Suppressor macrophage treated with lipopolysaccharide for 1 hour (primary cell): ENCODE data around the gene CCT3.

Experiments used
- DNase-seq, 3 donors: peaks; one replicate each; pipeline ENCODE4 v3.0.0-alpha.2; 2020 to 2022

CCT3 gene

DNA sequence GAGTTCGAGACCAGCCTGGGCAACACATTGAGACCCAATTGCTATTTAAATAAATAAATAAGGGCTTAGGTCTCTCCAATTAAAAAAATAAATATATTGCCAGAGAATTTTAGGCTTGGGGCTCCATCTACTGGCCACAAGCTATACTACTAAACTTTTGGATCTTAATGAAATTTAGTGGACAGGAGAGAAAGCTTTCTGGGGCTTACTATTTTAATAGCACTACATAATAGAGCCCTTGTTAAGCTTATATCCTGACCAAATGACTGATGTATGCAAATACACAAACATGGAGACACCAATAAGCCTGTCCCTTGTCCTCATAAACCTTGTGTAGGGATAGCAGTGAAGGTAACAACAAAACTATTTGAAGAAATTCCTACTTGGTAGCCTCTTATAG is 18.4 kb downstream of the CCT3 start:
- DNase-seq = peak; percentile 50 to 64 (median 59)

DNA sequence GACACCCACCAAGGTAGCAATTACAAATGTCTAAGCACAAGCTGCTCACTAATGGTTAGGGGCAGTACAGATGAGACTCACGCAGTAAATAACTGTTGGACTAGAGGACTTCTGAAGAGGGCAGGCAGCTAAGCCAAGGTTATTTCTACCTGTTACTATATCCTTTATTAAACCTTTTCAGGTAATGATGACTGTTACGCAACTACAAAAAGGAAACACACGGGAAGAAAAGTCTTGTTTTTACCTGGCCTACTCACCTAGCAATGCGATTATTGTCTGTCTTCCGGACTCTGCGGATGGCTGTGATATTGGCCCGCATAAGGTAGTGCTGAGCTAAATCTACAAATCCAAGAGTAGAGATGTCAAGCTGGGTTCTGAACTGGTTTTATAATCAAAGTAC is 21.2 kb downstream of the CCT3 start:
- no peak for DNase-seq

- peak in 2 of 3 donors; percentile 11 to 16 for DNase-seq
Measured at GRCh38 chr1:156310962-156311361, 27.1 kb downstream of the CCT3 start.

DNA sequence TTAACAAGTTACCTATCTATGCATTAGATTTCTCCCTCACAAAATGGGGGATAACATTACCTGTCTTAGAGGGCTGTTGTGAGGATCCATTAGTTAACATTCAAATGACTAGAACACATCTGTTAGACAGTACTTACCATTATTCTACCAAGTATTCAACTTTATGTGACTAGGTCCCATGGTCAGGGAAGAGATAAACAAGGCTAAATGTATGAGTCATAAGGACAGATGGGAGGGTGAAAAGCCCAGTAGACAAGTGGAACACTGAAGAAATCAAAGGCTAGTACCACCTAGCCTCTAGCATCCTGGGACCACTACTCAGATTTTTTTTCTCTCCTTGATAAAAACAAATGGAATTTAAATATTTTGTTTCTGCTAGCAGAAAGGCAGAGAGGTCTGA is 30.0 kb downstream of the CCT3 start:
- no peak for DNase-seq

- DNase-seq = no peak
Measured at GRCh38 chr1:156305215-156305614, 32.9 kb downstream of the CCT3 start.

DNA sequence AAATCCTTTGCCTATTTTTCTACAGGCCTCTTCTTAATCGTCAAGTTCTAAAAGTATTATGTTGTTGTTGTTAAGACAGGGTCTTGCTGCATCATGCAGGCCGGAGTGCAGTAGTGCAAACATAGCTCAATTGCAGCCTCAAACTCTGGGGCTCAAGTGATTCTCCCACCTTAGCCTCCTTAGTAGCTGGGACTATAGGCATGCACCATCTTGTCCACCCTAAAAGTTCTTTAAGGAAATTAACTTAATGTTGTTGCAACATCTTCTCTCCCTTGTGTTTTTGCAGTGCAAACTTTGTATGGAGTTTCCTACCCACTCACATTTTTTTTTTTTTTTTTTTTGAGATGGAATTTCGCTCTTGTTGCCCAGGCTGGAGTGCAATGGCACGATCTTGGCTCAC is 34.9 kb downstream of the CCT3 start:
- no peak for DNase-seq

DNA sequence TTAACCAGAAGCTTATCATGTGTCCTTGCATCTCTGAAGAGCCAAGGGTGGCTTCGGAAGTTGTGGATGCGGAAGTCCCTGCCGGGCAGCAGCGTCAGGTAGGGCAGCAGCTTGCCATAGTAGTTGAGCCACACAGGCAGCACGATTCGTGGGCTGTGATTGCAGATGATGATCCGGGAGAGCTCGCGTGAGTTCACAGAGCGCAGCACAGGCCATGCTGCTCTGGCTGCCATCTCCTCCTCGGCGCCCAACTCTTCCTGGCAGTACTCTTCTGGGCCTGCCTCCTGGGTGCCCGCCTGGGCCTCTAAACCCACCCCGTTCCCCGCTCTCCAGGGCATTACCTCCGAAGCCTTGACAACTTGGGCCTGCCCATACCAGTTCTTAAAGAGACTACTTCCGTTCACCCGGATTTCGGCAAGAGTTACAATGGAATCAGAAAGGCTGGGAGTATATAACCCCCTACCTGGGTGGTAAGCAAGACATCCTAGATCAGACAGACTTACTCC is 39.2 kb downstream of the CCT3 start, which contains the start of gene VHLL:
Gene VHLL, minus strand, starts transcription at position 456 of the 506 bp plus-strand sequence. Its CDS starts 118 bp downstream, at position 338.
- DNase-seq = no peak

- peak; percentile 69 to 74 (median 71) for DNase-seq
Measured at GRCh38 chr1:156295391-156295947, 42.6 kb downstream of the CCT3 start, which contains the start of gene GLMP. TSS of gene GLMP (minus strand) at chr1:156295679. CDS start at chr1:156295645, 34 bp downstream.

GRCh38 chr1:156293895-156294294 is 44.2 kb downstream of the CCT3 start:
- no peak for DNase-seq

DNA sequence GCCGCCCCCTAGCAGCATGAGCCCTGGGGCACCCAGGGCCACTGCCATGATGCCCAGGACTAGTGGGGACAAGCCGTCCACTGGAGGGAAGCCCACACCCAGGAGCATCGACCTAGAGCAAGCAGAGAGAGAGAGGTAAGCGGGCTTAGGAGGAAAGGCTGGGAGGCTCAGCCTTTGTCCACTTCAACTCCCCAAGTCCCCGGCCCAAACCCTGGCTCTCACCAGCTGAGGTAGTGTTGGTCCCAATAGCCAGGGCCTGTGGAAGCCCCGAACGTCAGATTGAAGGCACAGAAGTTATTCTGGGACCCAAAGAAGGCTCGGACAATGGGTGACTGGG is 45.0 kb downstream of the CCT3 start:
- no peak for DNase-seq

DNA sequence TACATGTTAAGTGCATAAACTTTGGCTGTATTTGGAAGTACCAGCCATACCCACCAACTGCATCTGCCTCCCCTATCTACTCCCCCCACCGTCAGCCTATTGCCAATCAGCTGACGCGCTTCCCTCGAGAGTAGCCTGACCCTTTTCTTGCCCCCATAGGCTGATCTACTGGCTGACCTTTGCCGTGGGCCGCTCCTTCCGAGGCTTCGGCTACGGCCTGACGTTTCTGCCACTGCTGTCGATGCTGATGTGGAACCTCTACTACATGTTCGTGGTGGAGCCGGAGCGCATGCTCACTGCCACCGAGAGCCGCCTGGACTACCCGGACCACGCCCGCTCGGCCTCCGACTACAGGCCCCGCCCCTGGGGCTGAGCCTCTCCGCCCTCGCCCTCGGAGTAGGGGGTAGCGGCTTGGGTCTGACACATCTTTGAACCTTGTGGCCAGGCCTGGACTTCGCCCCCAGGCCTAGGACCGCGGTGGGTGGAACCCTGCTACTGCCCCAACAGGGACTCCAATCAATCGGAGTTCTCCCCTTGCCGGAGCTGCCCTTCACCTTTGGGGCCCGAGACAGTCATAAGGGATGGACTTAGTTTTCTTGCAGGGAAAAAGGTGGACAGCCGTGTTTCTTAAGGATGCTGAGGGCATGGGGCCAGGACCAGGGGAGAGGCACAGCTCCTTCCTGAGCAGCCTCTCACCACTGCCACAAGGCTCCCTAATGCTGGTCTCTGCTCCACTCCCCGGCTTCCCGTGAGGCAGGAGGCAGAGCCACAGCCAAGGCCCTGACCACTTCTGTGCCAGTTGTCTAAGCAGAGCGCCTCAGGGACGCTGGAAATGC is 46.6 kb downstream of the CCT3 start:
- peak; percentile 83 to 89 (median 83) for DNase-seq

GRCh38 chr1:156289857-156290256 is 48.2 kb downstream of the CCT3 start:
- DNase-seq = no peak

- no peak for DNase-seq
Measured at GRCh38 chr1:156286061-156286460, 52.0 kb downstream of the CCT3 start.

DNA sequence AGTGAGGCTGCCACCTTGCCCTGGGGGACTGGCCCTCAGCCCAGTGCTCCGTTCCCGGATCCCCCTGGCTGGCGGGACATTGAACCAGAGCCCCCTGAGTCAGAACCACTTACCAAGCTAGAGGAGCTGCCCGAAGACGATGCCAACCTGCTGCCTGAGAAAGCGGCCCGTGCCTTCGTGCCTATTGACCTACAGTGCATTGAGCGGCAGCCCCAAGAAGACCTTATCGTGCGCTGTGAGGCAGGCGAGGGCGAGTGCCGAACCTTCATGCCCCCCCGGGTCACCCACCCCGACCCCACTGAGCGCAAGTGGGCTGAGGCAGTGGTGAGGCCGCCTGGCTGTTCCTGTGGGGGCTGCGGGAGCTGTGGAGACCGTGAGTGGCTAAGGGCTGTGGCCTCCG is 52.7 kb downstream of the CCT3 start:
- DNase-seq = no peak

- peak; percentile 59 to 70 (median 67) for DNase-seq
Measured at GRCh38 chr1:156284757-156285156, 53.3 kb downstream of the CCT3 start.

GRCh38 chr1:156284112-156284511 is 54.0 kb downstream of the CCT3 start, which contains the start of gene TMEM79:
TSS of gene TMEM79 (plus strand) at chr1:156284325. CDS start at chr1:156285227, 902 bp downstream.
- no peak for DNase-seq

- DNase-seq = peak; percentile 37 to 56 (median 44)
Measured at GRCh38 chr1:156283521-156283920, 54.6 kb downstream of the CCT3 start.

GRCh38 chr1:156282479-156283222 is 55.4 kb downstream of the CCT3 start, which contains the start of gene SMG5:
TSS of gene SMG5 (minus strand) at chr1:156282825. CDS start at chr1:156282680, 145 bp downstream.
- DNase-seq = peak; percentile 98 to 100 (median 99)

- peak; percentile 79 to 83 (median 82) for DNase-seq
Measured at GRCh38 chr1:156281693-156282478, 56.2 kb downstream of the CCT3 start.

DNA sequence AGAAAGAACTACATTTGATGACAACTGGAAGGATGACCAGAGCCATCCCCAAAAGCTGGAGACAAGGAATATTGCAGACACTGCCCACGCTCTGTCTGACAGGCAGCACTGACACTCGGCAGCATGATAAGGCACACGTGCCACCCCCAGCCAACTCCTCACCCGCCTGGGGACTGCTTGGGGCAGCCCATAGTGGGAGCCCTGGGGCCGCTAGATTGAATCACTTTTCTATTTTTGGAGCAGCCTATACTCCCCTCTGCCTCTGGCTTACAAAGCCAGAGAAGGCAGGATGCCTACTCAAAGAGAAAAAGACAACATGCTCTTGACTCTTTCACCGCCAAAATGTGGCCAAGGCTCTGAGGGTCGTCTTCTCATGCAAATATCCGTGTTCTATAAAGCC is 56.8 kb downstream of the CCT3 start:
- DNase-seq = peak; percentile 87 to 92 (median 92)

DNA sequence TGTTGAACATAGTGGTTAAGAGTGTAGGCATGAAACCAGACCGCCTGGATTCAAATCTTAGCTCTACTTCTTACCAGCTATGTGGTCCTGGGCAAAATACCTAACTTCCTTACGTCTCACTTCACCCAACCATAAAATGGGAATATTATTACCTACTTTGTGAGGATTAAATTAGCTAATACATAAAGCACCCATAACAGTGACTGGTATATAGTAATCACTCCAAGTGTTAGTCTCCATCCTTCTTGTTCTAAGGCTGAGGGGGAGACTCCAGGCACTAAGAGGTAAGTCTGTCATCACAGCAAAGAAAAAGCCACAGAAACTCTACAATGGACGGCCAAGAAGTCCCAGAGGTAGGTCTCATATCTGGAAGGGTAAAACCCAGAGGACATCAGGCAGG is 58.3 kb downstream of the CCT3 start:
- DNase-seq = no peak

DNA sequence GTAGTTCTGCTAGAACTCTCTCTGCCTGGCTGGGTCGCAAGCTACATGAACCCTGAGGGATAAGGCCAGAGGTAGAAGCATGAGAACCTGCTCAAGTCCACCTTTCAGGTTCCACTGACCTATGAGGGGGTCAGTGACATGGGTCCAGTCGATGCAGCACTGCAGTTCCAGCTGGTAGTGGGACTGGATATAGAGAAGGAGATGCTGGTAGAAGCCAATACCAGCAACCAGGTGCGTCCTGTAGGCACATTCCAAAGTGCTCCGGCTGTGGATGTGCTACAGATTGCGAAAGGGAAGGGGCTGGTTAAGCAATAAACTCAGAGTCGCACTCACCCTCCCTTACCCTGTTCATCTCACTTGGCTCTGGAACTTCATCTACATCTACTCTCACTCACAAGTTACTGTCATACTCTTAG is 61.1 kb downstream of the CCT3 start:
- DNase-seq = peak in 2 of 3 donors; percentile 48 to 51
